GM19372 (cell line): ENCODE data around the gene PPP6R2.

Source experiments
- ATAC-seq: cut with Tn5 transposase; IDR thresholded peaks from one replicate; pipeline ENCODE4 v1.9.1; 2021; ENCODE audit warnings: mild to moderate bottlenecking, low read depth, moderate library complexity; ENCODE audit not compliant: unreplicated experiment

The PPP6R2 gene

GRCh38 chr22:50304528-50305392, 38.4 kb upstream of the PPP6R2 start:
- no peak for ATAC-seq

GRCh38 chr22:50305393-50305922, 37.7 kb upstream of the PPP6R2 start:
- no peak for ATAC-seq

GRCh38 chr22:50305923-50306566, 37.1 kb upstream of the PPP6R2 start:
- no peak for ATAC-seq

DNA sequence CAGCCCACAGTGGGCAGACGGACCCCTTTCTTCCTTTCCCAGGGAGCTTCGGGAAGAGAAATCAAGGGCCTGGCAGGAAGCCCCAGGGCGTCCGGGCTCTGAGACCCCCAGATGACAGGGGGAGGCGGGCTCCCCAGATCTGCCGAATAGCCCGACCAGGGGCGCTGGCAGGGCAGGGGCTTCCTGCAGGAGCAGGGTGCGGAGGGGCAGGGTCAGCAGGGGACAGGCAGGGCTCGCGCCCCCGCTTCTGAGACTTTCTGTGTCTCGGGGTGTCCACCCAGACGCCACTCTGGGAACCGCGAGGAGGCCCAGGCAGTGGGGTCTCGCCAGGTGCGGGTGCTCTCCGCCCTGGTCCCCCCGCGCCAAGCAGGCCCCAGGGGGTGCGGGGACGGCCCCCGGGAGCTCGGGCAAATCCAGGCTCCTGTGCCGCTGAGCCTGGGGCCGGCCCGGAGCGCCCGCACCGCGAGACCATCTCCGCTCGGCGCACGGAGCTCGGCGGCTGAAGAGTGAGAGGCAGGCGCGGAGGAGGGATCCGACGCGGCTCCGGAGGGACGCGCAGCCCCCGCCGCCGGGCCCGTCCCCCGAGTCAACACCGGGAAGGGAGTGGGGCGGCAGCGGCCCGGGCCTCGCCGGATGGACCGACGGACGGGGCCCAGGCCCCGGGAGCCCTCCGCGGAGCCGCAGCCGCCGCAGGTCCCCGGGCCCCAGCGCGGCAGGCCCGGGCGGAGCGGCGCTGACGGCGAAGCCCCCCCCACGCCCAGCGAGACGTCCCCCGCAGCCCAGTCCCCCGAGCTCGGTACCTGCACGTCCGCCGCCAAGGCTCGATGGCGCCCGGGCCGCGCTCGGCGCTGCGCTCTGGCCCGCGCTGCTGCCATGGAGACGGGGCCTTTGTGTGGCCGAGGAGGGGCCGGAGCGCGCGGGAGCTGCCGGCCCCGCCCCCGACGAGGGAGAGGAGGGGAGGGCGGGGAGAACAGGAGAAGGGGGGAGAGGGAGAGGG, 36.1 kb upstream of the PPP6R2 start, which contains the start of gene PLXNB2:
Gene PLXNB2 (minus strand): TSS at position 894 of the 997 bp plus-strand sequence. CDS start 17,062 bp downstream, outside the sequence.
- no peak for ATAC-seq

- ATAC-seq = no peak
These were observed 35.1 kb upstream of the PPP6R2 start for GRCh38 chr22:50307890-50308596.

DNA sequence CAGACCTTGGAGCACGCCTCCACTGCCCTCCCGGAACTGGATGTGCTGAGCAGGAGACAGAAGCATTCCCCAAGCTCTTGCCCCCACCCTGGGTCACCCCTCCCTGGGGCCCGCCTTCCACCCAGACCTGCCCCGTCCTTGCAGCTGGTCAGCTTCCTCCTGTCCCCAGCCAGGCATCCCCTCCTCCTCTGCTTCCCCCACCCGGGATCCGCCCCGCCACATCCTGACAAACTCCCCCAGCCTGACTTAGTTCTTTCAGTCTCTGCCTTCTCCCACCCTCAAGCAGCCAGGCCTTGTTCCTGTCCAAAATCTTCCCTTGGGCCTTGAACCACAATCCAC, 34.6 kb upstream of the PPP6R2 start:
- no peak for ATAC-seq

DNA sequence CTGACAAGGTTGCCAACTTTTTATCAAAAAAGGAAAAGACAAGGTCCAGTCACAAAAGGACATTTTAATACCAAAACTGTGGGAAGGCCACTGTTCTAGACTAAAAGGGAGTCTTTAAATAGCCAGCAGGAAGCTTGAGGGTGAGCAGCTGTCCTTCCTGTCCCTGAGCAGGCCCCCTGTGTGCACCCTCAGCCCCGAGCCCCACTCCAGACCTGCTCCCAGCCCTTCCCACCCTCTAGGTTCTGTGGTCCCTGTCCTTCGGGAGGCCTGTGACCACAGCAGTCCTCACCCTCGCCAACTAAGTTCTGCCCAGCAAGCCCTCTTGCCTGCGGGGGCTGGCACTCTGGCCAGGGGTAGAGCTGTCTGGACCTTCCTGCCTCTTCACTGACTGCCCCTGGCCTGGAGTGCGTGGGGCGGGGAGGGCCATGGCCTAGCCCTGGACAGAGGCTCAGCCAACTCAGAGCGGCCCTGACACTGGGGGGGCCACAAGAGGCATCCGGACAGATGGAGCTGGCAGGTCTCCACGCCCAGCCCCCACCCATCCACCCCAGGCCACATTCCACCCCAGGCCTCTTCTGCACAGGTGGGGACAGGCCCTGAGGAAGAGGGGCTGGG, 34.0 kb upstream of the PPP6R2 start:
- no peak for ATAC-seq

DNA sequence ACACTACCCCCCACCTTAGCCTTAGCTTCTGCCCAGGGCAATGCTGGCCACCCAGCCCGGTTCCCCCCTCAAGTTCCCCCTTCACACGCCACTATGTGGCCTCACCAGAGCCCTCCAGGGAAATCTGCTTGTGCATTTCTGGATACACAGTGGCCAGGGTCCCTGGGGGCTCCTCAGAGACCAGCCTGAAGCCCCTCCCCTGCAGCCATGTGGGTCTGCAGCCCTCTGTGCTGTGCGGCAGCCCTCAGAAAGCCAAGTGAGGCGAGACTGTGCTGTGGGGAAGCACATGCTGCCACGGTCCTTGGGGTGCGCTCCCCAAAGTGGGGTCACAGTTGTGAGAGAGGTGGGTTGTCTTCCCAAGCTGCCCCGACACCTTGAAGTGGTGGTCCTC, 33.5 kb upstream of the PPP6R2 start:
- ATAC-seq = no peak

GRCh38 chr22:50310031-50310722, 33.0 kb upstream of the PPP6R2 start:
- ATAC-seq = no peak

DNA sequence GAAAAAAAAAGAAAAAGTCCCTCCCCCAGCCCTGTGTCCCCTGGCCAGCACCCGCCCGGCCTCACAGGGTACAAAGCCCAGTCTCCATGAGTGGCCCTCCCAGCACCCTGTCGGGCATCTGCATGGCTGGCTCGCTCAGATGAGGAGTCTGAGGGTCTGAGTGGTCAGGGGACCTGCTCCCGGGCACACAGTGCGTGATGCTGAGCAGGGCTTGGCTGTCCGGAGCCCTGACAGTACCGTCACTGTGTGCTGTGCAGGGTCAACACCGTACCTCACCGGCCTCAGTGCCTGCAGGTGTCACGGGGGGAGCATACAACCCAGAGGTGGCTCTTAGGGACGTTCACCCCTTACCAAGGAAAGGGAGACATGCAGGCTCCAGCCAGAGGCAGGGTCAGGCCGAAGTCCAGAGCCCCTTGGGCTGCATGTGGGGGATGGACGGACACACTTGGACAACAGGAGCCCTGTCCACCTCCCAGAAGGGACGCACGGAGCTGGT, 32.1 kb upstream of the PPP6R2 start:
- no peak for ATAC-seq

GRCh38 chr22:50311606-50312351, 31.3 kb upstream of the PPP6R2 start:
- no peak for ATAC-seq

- ATAC-seq = no peak
These were observed 30.8 kb upstream of the PPP6R2 start for GRCh38 chr22:50312371-50312770.

GRCh38 chr22:50313021-50313420, 30.1 kb upstream of the PPP6R2 start:
- no peak for ATAC-seq

- no peak for ATAC-seq
These were observed 29.5 kb upstream of the PPP6R2 start for GRCh38 chr22:50313600-50313999.

- no peak for ATAC-seq
These were observed 29.1 kb upstream of the PPP6R2 start for GRCh38 chr22:50314081-50314454.

DNA sequence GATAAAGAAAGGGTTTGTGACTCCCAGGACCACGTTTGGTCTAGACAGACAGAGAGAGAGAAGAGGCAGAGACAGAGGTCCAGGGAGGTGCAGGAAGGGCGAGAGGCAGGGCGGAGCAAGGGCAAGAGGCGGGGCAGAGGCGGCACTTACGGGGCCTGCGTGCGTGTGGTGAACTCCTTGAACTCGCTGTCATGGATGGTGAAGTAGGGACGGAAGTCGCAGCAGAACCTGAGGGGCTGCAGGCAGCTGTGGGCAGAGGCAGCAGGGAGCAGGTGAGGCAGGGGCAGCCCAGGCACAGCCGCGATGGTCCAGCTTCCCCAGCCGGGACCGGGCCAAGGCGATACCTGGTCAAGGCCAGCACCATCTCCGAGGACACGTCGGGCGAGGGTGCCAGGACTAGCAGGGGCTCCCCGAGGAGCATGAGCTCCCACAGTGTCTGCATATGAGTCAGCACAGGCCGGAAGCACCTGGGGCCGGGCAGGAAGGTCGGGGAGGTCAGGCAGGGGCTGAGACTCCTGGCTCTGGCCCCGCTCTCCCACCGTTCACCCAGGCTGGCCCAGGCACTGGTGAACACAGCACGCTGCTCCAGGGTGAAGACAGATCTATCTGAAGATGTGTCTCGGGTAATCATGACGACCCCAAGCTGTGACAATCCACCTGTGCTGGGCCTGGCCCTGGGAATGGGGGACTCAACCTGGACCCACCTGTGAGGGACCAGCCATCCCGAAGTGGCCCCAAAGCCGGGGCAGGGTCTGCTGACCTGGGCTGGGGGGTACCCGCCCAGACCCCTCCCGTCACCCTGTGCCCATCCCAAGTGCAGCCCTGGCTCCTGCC, 28.5 kb upstream of the PPP6R2 start:
- peak; percentile 53 for ATAC-seq
